NCI-H2196 (cell line): Measurements from ENCODE around the gene CIAO3.
"Not testable (repeated sequence)": the region's sequence is repeated elsewhere in the genome, so short reads cannot be mapped to it uniquely, and the experiment has no call there.

Experiments
- DNase-seq: peaks from one replicate; lab custom pipeline; 2025; ENCODE audit not compliant: unreplicated experiment; lab: John Stamatoyannopoulos, UW

The CIAO3 gene

DNA sequence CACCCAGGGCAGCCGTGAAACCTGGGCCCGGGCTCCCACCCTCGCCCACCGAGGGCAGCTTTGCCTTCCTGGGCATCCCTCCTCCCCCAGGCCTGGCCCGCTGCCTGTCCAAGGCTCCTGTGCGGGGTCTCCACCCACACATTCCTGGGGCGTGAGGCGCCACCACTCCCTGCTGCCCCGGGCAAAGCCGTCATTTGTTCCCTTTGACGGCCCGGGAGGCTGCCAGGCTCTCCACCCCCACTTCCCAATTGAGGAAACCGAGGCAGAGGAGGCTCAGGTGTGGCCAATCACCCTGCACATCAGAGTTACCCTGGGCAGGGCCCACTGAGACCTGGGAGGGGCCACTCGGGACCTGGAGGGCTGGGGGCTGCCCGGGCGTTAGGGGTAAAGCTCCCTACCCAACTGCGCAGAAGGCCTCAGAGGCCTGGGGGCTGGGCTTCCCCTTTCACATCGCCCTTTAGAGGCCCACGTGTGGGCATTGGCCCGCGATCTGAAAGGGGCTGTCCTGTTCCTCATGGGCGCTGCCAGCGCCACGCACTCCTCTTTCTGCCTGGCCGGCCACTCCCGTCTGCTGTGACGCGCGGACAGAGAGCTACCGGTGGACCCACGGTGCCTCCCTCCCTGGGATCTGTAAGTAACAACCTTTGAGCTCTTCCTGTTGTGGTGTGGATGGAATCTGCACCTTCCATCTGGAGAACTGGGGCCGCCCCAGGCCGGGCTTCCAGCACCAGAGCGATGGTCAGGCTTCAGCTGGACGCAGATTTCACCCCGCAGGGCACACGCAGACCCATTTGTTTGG, 19.9 kb upstream of the CIAO3 start, which contains the start of gene MSLN:
MSLN (plus strand) TSS at position 190 of the 799 bp plus-strand sequence. CDS start 1,947 bp downstream, outside the sequence.
- no peak for DNase-seq

DNA sequence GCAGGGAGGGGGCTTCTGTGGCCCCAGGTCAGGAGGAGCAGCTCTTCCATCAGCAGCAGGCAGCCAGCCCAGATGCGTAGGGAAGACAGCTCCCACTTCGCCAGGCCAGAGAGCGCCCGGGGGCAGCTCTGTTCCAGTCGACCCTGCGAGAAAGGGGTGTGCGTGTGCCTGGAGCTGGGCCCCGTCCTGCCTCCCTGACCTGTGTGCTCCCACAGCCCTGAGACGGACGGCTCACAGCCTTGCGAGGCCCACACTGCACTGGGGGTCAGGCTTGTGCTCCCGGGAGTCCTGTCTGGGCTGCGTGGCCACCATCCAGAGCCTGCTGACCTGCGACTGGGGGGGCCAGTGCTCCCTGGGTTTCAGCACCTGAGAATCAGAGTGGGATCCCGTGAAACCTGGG, 19.3 kb upstream of the CIAO3 start:
- DNase-seq = no peak

DNA sequence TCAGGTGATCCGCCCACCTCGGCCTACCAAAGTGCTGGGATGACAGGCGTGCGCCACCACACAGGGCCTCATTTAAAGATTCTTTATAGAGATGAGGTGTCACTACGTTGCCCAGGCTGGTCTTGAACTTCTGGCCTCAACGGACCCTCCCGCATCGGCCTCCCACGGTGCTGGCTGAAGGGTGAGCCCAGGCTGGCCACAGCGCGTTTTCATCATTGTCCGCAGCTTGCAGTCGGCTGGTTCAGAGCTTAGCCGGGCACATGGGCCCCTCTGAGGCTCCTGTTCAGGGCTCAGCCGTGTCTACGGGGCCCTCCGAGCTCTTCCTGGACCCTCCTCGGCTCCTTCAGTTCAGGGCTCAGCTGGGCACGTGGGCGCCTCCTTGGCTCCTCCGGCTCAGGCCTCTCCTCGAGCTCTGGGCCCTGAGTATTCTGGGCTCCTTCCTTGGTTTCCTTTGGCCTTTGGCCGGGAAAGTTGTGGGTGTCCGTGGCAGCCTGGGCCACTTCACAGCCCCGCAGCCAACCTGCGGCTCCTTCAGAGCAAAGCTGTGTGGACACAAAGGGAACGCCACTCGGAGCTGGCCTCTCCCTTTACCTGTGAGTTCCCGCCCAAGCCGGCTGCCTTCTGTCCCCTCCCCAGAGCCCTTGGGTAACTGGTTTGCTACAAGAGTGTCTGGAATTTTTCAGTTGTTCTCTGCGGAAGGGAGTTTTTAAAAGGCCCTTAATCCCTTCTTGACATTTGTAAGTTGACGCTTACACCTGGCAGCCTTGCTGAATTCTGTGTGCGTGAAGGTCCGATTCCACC, 18.5 kb upstream of the CIAO3 start:
- DNase-seq = no peak

DNA sequence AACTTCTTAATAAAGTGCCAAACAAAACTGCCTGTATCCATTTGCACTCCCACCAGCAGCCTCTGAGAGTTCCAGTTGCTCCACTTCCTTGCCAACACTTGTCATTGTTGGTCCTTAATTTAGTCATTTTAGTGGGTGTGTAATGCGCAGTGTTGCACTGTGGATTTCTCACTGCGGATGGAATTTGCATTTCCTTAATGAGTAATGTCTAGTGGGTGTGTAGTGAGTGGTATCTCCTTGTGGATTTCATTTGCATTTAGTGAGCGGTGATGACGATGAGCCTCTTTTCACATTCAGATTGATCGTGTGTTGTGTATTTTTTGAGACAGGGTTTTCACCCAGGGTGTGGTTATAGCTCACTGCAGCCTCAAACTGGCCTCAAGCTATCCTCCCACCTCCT, 15.6 kb upstream of the CIAO3 start:
- DNase-seq = no peak

DNA sequence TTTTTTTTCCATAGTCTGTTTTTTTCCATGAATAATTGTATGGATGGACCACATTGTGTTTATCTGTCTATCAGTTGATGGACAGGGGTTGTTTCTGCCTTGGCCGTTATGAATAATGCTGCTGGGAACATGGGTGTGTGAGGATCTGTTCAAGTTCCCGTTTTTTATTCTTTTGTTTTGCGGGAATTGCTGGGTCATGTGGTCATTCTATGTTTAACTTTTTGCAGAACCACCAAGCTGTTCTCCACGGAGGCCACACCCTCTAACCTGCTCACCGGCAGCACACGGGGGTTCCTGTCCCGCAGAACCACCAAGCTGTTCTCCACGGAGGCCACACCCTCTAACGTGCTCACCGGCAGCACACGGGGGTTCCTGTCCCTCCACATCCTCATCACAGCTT, 13.9 kb upstream of the CIAO3 start:
- DNase-seq = no peak

DNA sequence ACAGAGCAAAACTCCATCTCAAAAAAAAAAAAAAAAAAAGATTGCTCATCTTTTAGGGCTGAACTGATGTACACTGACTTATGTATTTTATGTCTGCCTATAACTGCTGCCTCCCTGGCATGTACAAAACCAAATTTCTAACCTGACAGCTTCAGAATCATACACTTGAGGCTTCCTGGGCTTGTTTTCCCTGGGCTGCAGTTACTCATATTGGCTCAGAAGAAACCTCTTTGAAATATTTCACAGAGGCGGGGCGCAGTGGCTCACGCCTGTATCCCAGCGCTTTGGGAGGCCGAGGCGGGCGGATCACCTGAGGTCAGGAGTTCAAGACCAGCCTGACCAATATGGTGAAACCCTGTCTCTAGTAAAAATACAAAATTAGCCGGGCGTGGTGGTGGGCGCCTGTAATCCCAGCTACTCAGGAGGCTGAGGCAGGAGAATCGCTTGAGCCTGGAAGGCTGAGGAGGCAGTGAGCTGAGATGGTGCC, 13.4 kb upstream of the CIAO3 start:
- DNase-seq = not testable (repeated sequence)

DNA sequence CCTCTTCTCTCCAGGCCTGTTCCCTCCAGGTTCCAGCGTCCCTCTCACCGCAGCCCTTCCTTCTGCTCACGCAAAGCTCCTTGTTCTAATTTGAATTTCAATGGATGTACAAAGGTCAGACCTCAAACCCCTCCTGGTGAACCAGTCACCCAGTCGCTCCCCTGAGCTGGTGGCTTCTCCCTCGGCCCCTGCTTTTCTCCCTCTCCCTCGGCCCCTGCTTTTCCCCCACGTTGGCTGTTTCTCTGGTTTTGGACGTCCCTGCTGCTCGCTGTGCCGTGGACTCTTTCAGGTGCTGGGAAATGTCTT, 11.2 kb upstream of the CIAO3 start:
- no peak for DNase-seq

DNA sequence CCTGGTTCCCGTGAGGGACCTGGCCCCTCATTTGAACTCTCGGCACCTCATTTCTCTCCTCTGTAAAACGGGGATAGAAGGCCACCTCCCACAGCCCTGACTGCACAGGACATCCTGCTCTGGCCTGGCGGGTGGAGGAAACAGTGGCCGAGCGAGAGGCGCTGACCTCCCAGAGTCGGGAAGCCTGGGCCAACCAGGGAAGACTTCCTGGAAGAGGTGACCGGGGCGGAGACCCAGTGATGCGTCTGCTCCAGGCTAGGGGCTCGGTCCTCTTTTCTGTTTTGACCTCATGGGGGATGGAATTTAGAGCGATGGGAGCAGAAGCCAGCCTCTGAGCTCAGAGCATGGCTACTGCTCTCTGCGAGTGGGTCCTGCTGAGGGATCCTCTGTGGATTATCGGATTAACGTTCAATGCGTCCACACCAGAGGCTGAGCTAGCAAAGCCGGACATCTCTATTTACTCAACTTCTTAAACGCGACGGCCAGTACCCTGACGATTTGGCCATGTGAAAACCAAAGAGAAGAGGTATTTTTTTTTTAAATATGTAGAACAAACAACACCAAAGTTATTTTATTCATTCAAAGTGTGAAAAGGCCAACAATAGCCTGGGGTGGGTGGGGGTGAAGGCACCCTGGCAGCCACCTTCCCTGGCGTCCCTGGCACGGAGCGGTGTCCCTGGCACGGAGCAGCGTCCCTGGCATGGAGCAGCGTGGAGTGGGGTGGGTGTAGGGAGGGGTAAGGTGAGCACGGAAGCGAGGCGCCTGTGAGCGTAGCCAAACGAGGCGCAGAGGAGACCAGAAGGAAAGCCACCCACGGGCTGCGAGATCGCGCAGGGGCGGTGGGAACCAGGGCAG, 10.6 kb upstream of the CIAO3 start:
- no peak for DNase-seq

DNA sequence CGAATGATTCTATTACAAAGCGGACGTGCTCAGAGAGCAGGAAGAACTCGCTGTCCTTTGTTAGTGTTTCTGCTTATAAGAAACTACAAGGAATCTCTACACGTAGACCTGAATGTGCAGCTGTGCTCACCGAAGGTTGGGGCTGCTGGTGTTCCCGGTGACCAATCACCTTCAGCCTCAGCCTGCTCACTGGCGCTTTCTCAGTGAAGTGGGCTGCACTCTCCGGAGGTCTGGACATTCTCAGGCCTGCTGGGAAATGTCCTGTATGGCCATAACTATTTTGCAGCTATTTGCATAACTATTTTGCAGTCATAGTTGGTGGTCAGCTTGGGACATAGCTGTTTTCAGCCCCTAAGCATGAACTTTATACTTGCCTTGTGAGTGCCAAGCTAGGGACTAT, 9.7 kb upstream of the CIAO3 start:
- no peak for DNase-seq

DNA sequence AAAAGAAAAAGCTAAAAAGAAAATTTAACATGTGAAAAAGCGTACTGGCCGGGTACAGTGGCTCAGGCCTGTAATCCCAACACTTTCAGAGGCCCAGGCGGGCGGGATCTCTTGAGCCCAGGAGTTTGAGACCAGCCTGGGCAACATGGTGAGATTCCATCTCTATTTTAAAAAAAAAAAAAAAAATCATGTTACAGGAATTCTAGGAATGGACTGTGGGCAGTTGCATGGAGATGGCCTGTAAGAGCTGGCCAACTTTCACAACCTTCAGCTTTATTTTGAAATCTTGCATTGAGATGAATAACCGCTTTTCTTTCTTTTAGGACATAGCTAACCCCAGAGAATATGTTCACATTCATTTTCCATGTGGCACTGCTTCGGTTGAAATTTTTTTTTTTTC, 8.2 kb upstream of the CIAO3 start:
- DNase-seq = no peak

DNA sequence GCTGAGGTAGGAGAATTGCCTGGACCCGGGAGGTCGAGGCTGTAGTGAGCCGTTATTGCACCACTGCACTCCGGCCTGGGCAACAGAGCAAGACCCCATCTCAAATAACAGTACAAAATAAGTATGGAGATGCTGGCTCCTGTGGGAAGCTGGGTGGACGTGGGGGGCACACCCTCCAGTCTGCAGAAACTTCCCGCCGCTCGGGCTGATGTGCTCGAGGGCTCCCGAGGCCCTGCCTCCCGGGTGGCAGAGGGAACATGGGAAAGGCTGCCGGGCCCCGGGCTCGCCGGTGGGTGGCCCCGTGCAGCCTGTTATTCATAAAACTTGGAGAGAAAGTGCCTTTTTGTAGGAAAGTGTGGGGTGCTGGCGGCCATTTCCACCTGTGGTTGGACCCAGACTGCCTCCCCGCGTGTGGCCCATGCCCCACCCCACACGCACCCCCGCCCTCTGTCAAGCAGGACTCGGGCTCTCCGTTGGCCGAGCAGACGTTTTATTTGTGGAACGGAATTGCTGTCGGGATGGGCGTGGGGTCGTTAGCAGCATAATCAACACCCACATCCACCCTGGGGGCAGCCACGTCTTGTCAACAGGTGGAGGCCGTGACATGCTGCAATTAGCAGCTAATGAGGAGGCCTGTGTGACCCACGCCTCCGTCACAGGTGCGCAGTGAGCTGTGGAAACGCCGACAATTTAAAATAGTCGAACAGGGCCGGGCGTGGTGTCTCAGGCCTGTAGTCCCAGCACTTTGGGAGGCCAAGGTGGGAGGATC, 7.4 kb upstream of the CIAO3 start:
- no peak for DNase-seq

DNA sequence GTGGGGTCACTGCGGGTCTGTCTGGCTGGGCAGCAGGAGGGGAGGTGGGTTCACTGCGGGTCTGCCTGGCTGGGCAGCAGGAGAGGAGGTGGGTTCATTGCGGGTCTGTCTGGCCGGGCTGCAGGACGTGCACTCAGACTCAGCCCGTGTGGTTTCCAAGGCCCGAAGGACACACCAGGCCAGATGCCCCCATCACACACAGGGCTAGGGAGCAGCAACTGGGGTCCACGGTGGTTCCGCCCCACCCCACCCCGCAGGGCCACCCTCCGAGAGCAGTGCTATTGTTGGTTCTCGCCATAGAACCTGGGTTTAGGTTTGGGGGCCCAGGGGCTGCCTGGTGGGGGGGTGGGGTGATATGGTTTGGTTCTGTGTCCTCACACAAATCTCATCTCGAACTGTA, 5.8 kb upstream of the CIAO3 start:
- no peak for DNase-seq

DNA sequence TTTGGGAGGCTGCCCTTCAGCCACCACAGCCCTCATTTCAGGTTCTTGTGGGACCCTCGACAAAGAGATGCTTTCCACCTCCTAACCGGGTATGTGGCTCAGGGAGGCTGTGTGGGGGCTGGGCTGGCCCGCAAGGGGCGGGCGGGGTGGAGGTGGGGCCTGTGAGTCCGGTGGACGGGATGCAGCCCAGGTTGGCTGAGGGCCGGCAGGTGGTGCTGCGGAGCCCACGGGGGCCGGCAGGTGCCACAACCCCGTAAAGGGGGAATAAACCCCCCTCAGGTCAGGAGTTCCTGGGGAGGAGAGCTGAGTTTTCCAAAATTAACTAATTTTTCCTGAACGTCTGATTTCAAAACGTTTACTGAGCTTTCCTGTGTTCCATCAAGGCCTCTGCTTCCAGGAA, 4.9 kb upstream of the CIAO3 start:
- no peak for DNase-seq

DNA sequence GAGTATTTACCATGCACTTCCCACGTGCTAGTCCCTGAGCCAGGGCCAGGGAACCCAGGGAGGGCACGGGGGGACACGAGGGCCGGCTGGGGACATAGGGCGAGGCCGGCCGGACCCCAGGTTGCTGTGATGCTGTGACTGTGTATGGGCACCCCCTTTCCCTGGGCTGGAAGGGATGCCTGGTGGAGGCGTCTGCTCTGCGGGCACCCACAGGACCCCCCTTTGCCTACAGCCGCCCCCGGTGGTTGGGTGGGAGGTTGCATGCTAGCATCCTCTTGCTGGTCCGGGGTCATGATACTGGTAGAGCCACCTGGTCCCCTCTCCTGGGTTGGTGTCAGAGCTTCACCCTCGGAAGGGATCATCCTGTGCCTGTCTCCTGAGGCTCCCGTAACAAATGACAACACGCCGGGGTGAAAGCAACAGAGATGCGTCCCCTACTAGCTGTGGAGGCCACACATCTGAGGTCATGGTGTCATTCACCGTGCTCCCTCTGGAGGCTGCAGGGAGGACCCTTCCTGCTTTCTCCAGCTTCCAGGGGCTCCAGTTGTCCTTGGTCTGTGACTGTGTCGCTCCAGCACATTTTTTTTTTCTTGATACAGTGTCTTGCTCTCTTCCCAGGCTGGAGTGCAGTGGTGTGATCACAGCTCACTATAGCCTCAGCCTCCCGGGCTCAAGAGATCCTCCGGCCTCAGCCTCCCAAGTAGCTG, 3.1 kb upstream of the CIAO3 start:
- DNase-seq = no peak

DNA sequence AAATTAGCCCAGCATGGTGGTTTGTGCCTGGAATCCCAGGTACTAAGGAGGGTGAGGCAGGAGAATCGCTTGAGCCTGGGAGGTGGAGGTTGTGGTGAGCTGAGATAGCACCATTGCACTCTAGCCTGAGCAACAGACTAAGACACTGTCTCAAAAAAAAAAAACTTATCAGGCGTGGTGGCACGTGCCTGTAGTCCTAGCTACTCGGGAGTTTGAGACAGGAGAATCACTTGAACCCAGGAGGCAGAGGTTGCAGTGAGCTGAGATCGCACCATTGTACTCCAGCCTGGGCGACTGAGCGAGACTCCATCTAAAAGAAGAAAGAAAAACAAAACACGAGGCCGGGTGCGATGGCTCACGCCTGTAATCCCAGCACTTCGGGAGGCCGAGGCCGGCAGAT, 2.1 kb upstream of the CIAO3 start:
- DNase-seq = not testable (repeated sequence)

DNA sequence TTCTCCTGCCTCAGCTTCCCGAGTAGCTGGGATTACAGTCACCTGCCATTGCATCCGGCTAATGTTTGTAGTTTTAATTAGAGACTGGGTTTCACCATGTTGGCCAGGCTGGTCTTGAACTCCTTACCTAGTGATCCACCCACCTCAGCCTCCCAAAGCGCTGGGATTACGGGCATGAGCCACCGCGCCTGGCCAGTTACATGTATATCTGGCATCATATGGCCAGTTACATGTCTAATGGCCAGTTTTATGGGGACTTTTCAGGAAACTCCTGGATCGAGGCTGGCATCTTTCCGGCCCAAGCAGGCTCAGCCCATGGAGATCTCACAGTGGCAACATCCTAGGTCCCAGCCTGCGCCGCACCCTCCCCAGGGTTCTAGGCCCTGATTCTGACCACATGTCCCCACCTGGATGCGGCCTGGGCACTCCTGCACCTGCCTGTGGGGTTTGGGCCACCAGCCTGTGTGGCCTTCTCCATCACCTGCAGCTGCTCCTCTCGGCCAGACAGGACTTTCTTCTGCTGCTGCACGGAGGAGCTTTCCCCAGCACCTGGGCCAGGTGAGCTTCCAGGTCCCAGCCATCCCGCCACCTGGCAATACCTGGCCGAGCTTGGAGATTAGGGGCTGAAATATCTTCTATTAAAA, 1.3 kb upstream of the CIAO3 start:
- no peak for DNase-seq

DNA sequence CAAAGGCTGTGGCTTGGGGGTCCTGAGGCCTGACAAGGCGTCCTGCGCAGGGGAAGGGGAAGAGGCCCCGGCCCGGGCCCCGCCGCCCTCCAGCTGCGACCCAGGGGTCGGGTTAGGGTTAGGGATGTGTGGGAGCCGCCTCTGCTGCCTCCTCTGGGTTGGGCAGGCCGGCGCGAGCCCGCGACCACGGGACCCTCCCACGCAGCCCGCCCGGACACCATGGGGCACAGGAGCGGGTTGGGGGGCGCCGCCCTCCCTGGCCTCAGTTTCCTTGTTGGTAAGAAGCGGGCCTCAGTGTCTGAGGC, 386 bp downstream of the CIAO3 start:
- no peak for DNase-seq

DNA sequence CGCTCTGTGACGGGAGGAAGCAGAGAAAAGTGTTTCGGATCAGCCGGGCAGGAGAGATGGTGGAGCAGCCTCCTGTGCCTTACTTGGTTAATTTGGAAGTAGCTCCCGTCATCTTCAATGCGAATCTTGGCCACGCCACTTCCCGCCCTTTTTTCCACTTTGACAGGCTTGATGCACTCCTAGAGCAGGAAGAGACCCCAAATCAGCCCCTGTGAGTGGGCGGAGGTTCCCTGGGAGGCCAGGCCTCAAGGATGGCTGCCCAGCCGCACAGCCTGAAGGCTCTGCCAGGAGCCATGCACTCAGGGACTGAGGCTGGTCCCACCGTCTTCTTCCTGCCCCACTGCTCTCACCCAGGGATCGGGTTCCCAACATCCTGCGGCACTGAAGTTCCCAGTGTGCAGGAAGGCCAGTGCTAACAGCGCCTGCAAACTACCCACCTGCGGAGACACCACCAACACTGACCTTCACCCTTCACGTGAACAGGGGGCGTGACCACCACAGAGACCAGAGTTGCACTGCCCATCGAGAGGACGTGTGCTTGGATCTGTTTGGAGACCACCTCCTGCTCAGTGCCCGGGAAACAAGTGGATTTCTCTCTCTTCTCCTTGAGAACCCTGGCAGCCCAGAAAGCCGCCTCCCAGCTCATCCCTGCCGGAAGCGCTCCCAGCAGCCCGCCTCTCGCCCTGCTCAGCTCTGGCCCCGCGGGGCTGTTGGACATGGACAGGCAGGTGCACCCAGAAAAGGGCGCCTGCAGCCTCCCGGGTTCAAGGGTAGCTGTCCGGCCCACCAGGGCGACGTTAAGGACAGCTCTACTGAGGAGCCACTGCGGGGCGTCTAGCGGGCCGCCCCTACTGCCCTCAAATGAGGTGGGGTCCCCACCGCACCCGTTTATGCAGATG, 988 bp downstream of the CIAO3 start:
- peak; percentile 34 for DNase-seq
